HCT116 (cell line): Measurements from ENCODE around the gene BABAM2.

ENCODE experiments used
- EZH2 ChIP-seq: fragments of 200-600 bp; sonication (generic); IDR thresholded peaks from 2 replicates; pipeline ENCODE4 v1.6.1; 2017; ENCODE audit warnings: antibody characterized with exemption, mixed run types
- EZH2phosphoT487 ChIP-seq: fragments of 200-600 bp; IDR thresholded peaks from 2 replicates; pipeline ENCODE4 v1.6.1; 2018; ENCODE audit warnings: antibody characterized with exemption, borderline replicate concordance
- POLR2AphosphoS5 ChIP-seq: IDR thresholded peaks from 2 replicates; pipeline ENCODE4 v1.6.1; 2011; ENCODE audit warnings: mild to moderate bottlenecking, low read depth, low read length, moderate library complexity
- RAD21 ChIP-seq: IDR thresholded peaks from 2 replicates; pipeline ENCODE4 v1.6.1; 2012; ENCODE audit warnings: low read depth, mild to moderate bottlenecking
- SP1 ChIP-seq: IDR thresholded peaks from 2 replicates; pipeline ENCODE4 v1.6.1; 2012; ENCODE audit warnings: low read depth
- SRF ChIP-seq: IDR thresholded peaks from 2 replicates; pipeline ENCODE4 v1.6.1; 2012; ENCODE audit warnings: low read depth
- TF ChIP-seq, protein P1 (sequence below), 3 experiments: fragments of 200-600 bp in 1 of 3; sonication (generic) in 1 of 3; IDR thresholded peaks in 2 of 3; conservative IDR thresholded peaks in 1 of 3; 2 replicates each; pipeline ENCODE4 v1.5.1; 2012 to 2017; ENCODE audit warnings: low read depth in 2 of 3, low read length in 2 of 3, antibody characterized with exemption in 1 of 3, borderline replicate concordance in 1 of 3, control low read depth in 1 of 3, mild to moderate bottlenecking in 1 of 3, mixed read lengths in 1 of 3, mixed run types in 1 of 3, moderate library complexity in 1 of 3; ENCODE audit not compliant: insufficient read depth in 1 of 3
- TF ChIP-seq, protein P2 (sequence below): IDR thresholded peaks from 2 replicates; pipeline ENCODE4 v1.6.1; 2011; ENCODE audit warnings: mild to moderate bottlenecking, low read length, moderate library complexity; ENCODE audit not compliant: insufficient replicate concordance; ENCODE audit errors: extremely low read depth
- TF ChIP-seq, protein P3 (sequence below): IDR thresholded peaks from 2 replicates; pipeline ENCODE4 v1.6.1; 2012

DNA sequence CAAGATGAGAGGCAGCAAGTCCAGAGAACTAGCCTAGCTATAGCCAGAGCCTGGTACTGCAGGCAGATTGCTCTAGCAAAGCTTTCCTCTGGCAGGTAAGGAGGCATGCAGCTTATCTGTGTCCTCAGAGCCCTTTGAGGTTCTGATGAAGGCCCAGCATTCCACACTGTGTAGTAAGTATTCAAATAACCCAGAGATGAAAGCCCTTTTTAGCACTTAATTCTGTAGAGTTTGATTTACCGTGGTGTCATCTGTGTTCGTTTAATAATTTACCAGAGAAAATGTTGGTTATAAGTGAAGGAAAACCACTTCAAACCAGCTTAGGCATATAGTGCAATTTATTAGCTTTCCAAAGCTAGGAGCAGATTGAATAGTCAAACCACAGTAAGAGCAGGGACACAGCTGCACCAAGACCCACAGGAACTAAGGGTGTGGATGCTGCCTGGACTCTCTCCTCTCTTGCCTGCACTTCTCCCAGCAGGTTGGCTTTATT lies 226.6 kb downstream of the BABAM2 start:
- TF ChIP-seq, protein P1, sequence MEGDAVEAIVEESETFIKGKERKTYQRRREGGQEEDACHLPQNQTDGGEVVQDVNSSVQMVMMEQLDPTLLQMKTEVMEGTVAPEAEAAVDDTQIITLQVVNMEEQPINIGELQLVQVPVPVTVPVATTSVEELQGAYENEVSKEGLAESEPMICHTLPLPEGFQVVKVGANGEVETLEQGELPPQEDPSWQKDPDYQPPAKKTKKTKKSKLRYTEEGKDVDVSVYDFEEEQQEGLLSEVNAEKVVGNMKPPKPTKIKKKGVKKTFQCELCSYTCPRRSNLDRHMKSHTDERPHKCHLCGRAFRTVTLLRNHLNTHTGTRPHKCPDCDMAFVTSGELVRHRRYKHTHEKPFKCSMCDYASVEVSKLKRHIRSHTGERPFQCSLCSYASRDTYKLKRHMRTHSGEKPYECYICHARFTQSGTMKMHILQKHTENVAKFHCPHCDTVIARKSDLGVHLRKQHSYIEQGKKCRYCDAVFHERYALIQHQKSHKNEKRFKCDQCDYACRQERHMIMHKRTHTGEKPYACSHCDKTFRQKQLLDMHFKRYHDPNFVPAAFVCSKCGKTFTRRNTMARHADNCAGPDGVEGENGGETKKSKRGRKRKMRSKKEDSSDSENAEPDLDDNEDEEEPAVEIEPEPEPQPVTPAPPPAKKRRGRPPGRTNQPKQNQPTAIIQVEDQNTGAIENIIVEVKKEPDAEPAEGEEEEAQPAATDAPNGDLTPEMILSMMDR (IDR thresholded peaks at IDR 0.05 in 2 of 3, conservative IDR thresholded peaks at IDR 0.05 in 1 of 3; ENCODE audit: borderline replicate concordance in 1 of 3, insufficient read depth in 1 of 3, low read depth in 2 of 3, low read length in 2 of 3), result no peak
- TF ChIP-seq SRF, result no peak
- TF ChIP-seq EZH2phosphoT487, result no peak
- TF ChIP-seq EZH2, result no peak
- no peak for TF ChIP-seq POLR2AphosphoS5
- TF ChIP-seq SP1, result no peak
- TF ChIP-seq, protein P2, sequence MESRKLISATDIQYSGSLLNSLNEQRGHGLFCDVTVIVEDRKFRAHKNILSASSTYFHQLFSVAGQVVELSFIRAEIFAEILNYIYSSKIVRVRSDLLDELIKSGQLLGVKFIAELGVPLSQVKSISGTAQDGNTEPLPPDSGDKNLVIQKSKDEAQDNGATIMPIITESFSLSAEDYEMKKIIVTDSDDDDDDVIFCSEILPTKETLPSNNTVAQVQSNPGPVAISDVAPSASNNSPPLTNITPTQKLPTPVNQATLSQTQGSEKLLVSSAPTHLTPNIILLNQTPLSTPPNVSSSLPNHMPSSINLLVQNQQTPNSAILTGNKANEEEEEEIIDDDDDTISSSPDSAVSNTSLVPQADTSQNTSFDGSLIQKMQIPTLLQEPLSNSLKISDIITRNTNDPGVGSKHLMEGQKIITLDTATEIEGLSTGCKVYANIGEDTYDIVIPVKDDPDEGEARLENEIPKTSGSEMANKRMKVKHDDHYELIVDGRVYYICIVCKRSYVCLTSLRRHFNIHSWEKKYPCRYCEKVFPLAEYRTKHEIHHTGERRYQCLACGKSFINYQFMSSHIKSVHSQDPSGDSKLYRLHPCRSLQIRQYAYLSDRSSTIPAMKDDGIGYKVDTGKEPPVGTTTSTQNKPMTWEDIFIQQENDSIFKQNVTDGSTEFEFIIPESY, result no peak
- TF ChIP-seq, protein P3, sequence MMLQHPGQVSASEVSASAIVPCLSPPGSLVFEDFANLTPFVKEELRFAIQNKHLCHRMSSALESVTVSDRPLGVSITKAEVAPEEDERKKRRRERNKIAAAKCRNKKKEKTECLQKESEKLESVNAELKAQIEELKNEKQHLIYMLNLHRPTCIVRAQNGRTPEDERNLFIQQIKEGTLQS, result no peak
- TF ChIP-seq RAD21, result no peak
